ENCODE data around the gene DNAH12. TPM values are rescaled to one million over a fixed set of nuclear protein-coding genes. Genes with fewer than 3 reads are reported as not detected.

Gene DNAH12
- polyA plus RNA-seq, 3 donors: 0.03 TPM; not detected in 2

DNA sequence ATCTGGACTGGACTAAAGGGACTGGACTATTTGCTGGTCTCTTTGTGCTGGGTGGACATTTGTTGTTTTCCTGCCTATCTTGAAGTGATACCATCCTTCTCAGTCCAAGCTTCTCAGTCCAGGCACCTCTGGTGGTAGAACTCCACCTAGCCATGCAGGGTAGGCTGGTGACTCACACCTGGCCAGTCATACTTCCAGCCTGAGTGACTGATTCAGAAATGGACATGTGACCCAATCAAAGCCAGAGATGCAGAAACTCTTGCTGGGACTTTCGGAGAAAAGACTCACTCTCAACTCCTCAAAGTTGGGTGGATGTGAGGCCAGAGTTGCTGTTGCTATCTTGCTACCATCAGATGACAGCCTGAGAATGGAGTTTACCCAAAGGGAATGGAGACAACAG, 246.1 kb downstream of the DNAH12 start:
- peak in 2 of 3 donors; percentile 2 to 42 for DNase-seq
- H3K27me3 Mint-ChIP-seq (ENCODE audit: low read depth in 3 of 3): peaks cover 2 to 3% (median 2%) of the 10 kb centered on the region in 3 donors
- H3K4me3 ChIP-seq (replicated peaks in 1 of 3; ENCODE audit: low read depth in 2 of 3, low read length in 3 of 3): no peak overlapping the region
- no peaks in the 10 kb centered on the region for H4K20me1 ChIP-seq (ENCODE audit: insufficient read depth, low read length)
- H2AFZ ChIP-seq (ENCODE audit: insufficient read depth, low read depth, low read length, poor library complexity, severe bottlenecking): no peak overlapping the region
- H3K27me3 ChIP-seq (ENCODE audit: control insufficient read depth in 2 of 2, insufficient read depth in 2 of 2, low read length in 2 of 2): no peaks in the 10 kb centered on the region
- H3K4me1 Mint-ChIP-seq: no peaks in the 10 kb centered on the region
- no peaks in the 10 kb centered on the region for H3K79me2 ChIP-seq (ENCODE audit: insufficient read depth, low read length)
- no peak overlapping the region for H3K27ac Mint-ChIP-seq
- no peaks in the 10 kb centered on the region for H3K9me3 Mint-ChIP-seq
- H3K4me1 ChIP-seq (ENCODE audit: control insufficient read depth in 1 of 2, insufficient read depth in 2 of 2, low read length in 2 of 2): no peaks in the 10 kb centered on the region
- H3K27ac ChIP-seq (ENCODE audit: low read depth in 1 of 2, low read length in 2 of 2): no peak overlapping the region
- no peaks in the 10 kb centered on the region for H3K36me3 Mint-ChIP-seq
- H3K4me3 Mint-ChIP-seq: no peak overlapping the region
- TF ChIP-seq, protein P1, sequence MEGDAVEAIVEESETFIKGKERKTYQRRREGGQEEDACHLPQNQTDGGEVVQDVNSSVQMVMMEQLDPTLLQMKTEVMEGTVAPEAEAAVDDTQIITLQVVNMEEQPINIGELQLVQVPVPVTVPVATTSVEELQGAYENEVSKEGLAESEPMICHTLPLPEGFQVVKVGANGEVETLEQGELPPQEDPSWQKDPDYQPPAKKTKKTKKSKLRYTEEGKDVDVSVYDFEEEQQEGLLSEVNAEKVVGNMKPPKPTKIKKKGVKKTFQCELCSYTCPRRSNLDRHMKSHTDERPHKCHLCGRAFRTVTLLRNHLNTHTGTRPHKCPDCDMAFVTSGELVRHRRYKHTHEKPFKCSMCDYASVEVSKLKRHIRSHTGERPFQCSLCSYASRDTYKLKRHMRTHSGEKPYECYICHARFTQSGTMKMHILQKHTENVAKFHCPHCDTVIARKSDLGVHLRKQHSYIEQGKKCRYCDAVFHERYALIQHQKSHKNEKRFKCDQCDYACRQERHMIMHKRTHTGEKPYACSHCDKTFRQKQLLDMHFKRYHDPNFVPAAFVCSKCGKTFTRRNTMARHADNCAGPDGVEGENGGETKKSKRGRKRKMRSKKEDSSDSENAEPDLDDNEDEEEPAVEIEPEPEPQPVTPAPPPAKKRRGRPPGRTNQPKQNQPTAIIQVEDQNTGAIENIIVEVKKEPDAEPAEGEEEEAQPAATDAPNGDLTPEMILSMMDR (IDR thresholded peaks at IDR 0.05): no peak
- H3K9me3 ChIP-seq (replicated peaks in 1 of 2; ENCODE audit: control insufficient read depth in 1 of 2, insufficient read depth in 1 of 2, low read length in 2 of 2): no peaks in the 10 kb centered on the region
- no peaks in the 10 kb centered on the region for H3K36me3 ChIP-seq (replicated peaks in 1 of 2; ENCODE audit: control insufficient read depth in 1 of 2, insufficient read depth in 2 of 2, low read length in 2 of 2)
- no peak overlapping the region for H3K9ac ChIP-seq (ENCODE audit: insufficient read depth, low read length, poor library complexity, severe bottlenecking)
- WGBS (ENCODE audit: insufficient coverage): no CpG with 5 or more reads among the region's 1 CpG
- intact Hi-C loops (cut with micrococcal nuclease): no loop called here
- H3K4me2 ChIP-seq (replicated peaks; ENCODE audit: extremely low read depth, low read length, poor library complexity, severe bottlenecking): no peak overlapping the region

DNA sequence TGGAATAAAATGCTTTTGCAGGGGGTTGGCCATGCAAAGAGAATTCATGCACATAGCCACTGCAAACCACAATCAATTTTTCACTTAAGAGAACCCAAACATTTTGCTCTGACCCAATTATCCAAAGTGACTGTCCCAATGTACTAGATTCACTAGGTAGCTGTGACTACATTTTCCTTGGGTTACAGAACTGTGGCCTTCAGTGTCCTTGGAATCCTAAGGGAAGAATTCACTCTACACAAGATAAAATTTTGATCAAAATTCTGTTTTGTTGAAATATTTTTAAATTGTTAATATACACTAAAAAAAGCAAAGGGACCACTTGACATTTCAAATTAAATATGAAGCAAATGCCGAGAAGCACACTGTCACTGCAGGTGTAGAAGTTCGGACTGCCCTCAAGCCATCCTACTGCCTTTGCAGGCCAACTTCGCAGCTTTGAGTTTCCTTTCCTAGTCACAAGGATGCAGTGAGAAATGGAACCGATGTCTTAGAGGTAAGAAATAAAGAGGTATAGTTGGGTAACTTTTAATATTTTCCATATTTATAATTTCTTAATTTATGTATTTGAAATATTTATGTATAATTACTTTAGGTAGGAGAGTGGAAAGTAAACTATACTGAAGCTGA, 251.1 kb downstream of the DNAH12 start:
- Mint-ChIP-seq H3K27me3 (ENCODE audit: low read depth in 3 of 3) (peaks cover 1 to 7% (median 2%) of the 10 kb centered on the region in 3 donors), H3K36me3 (no peaks in the 10 kb centered on the region), H3K9me3 (no peaks in the 10 kb centered on the region), H3K4me3 (no peak overlapping the region), H3K27ac (no peak overlapping the region), H3K4me1 (no peaks in the 10 kb centered on the region)
- Histone ChIP-seq H3K4me1 (ENCODE audit: control insufficient read depth in 1 of 2, insufficient read depth in 2 of 2, low read length in 2 of 2) (no peaks in the 10 kb centered on the region), H4K20me1 (ENCODE audit: insufficient read depth, low read length) (no peaks in the 10 kb centered on the region), H3K9ac (ENCODE audit: insufficient read depth, low read length, poor library complexity, severe bottlenecking) (no peak overlapping the region), H2AFZ (ENCODE audit: insufficient read depth, low read depth, low read length, poor library complexity, severe bottlenecking) (no peak overlapping the region), H3K27ac (ENCODE audit: low read depth in 1 of 2, low read length in 2 of 2) (no peak overlapping the region), H3K9me3 (replicated peaks in 1 of 2; ENCODE audit: control insufficient read depth in 1 of 2, insufficient read depth in 1 of 2, low read length in 2 of 2) (no peaks in the 10 kb centered on the region), H3K4me2 (replicated peaks; ENCODE audit: extremely low read depth, low read length, poor library complexity, severe bottlenecking) (no peak overlapping the region), H3K36me3 (replicated peaks in 1 of 2; ENCODE audit: control insufficient read depth in 1 of 2, insufficient read depth in 2 of 2, low read length in 2 of 2) (no peaks in the 10 kb centered on the region), H3K27me3 (ENCODE audit: control insufficient read depth in 2 of 2, insufficient read depth in 2 of 2, low read length in 2 of 2) (no peaks in the 10 kb centered on the region), H3K4me3 (replicated peaks in 1 of 3; ENCODE audit: low read depth in 2 of 3, low read length in 3 of 3) (no peak overlapping the region), H3K79me2 (ENCODE audit: insufficient read depth, low read length) (no peaks in the 10 kb centered on the region)
- TF ChIP-seq, protein P1 (IDR thresholded peaks at IDR 0.05): no peak
- intact Hi-C loops (cut with micrococcal nuclease): no loop called here
- no CpG with 5 or more reads among the region's 4 CpGs for WGBS (ENCODE audit: insufficient coverage)
- DNase-seq: no peak

Measured in CD14-positive monocyte (primary cell).